ENCODE results near the gene CRACDL.

CRACDL gene

GRCh38 chr2:98935111-98935770, 784 bp downstream of the CRACDL start:
- no peak for TF ChIP-seq TAF1 (IDR thresholded peaks at IDR 0.05; ENCODE audit: low read depth)
- no peak for TF ChIP-seq ZBTB7A (IDR thresholded peaks at IDR 0.05; ENCODE audit: low read depth)
- TF ChIP-seq YY1 (IDR thresholded peaks at IDR 0.05; ENCODE audit: low read depth) = no peak
- TF ChIP-seq NFIC (IDR thresholded peaks at IDR 0.05) = no peak
- no peak for TF ChIP-seq EP300 (IDR thresholded peaks at IDR 0.05; ENCODE audit: borderline replicate concordance)
- TF ChIP-seq REST (IDR thresholded peaks at IDR 0.05; ENCODE audit: low read depth) = no peak
- TF ChIP-seq FOXM1 (IDR thresholded peaks at IDR 0.05; ENCODE audit: borderline replicate concordance, low read depth) = no peak
- no peak for TF ChIP-seq EGR1 (IDR thresholded peaks at IDR 0.05)
- TF ChIP-seq TCF12 (IDR thresholded peaks at IDR 0.05; ENCODE audit: low read depth) = no peak
- TF ChIP-seq USF1 (IDR thresholded peaks at IDR 0.05) = no peak
- no peak for TF ChIP-seq CREB1 (IDR thresholded peaks at IDR 0.05; ENCODE audit: low read depth)
- no peak for TF ChIP-seq CEBPB (IDR thresholded peaks at IDR 0.05)
- TF ChIP-seq MAX (IDR thresholded peaks at IDR 0.05) = no peak
- no peak for TF ChIP-seq RAD21 (IDR thresholded peaks at IDR 0.05; ENCODE audit: low read depth)
- TF ChIP-seq TEAD4 (IDR thresholded peaks at IDR 0.05) = no peak

- TF ChIP-seq CEBPB (IDR thresholded peaks at IDR 0.05) (no peak), YY1 (IDR thresholded peaks at IDR 0.05; ENCODE audit: low read depth) (no peak), CREB1 (IDR thresholded peaks at IDR 0.05; ENCODE audit: low read depth) (no peak), TCF12 (IDR thresholded peaks at IDR 0.05; ENCODE audit: low read depth) (no peak), RAD21 (IDR thresholded peaks at IDR 0.05; ENCODE audit: low read depth) (no peak), REST (IDR thresholded peaks at IDR 0.05; ENCODE audit: low read depth) (no peak), MAX (IDR thresholded peaks at IDR 0.05) (no peak), NFIC (IDR thresholded peaks at IDR 0.05) (no peak)
Observed at GRCh38 chr2:98932778-98933343, 3.2 kb downstream of the CRACDL start.

GRCh38 chr2:98932164-98932563, 3.9 kb downstream of the CRACDL start:
- TF ChIP-seq TAF1 (IDR thresholded peaks at IDR 0.05; ENCODE audit: low read depth) (no peak), TEAD4 (IDR thresholded peaks at IDR 0.05) (no peak), EGR1 (IDR thresholded peaks at IDR 0.05) (no peak), TCF12 (IDR thresholded peaks at IDR 0.05; ENCODE audit: low read depth) (no peak), YY1 (IDR thresholded peaks at IDR 0.05; ENCODE audit: low read depth) (no peak), USF1 (IDR thresholded peaks at IDR 0.05) (no peak), NFIC (IDR thresholded peaks at IDR 0.05) (no peak), RAD21 (IDR thresholded peaks at IDR 0.05; ENCODE audit: low read depth) (no peak), MAX (IDR thresholded peaks at IDR 0.05) (no peak), CEBPB (IDR thresholded peaks at IDR 0.05) (no peak), EP300 (IDR thresholded peaks at IDR 0.05; ENCODE audit: borderline replicate concordance) (no peak), REST (IDR thresholded peaks at IDR 0.05; ENCODE audit: low read depth) (no peak), CREB1 (IDR thresholded peaks at IDR 0.05; ENCODE audit: low read depth) (no peak), ZBTB7A (IDR thresholded peaks at IDR 0.05; ENCODE audit: low read depth) (no peak), FOXM1 (IDR thresholded peaks at IDR 0.05; ENCODE audit: borderline replicate concordance, low read depth) (no peak)

DNA sequence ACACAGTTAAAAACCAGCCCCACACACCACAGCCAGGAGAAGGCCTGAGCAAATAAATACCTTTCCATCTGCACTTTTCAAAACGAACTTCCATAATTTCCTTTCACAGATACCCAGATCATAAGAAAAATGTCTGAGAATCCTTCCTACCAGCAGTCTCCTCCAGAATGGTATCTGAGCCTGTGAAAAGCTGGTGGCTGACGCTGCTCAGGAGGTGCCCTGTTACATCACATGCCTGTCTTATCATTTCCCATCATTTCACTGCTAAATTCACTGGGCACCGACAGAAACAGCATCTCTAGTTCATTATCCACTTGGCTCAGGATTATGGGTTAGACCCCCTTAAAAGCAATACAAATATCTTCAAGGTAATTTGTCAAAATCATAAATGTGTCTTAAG, 4.4 kb downstream of the CRACDL start:
- no peak for TF ChIP-seq RAD21 (IDR thresholded peaks at IDR 0.05; ENCODE audit: low read depth)
- no peak for TF ChIP-seq TCF12 (IDR thresholded peaks at IDR 0.05; ENCODE audit: low read depth)
- no peak for TF ChIP-seq CREB1 (IDR thresholded peaks at IDR 0.05; ENCODE audit: low read depth)
- no peak for TF ChIP-seq MAX (IDR thresholded peaks at IDR 0.05)
- no peak for TF ChIP-seq EP300 (IDR thresholded peaks at IDR 0.05; ENCODE audit: borderline replicate concordance)
- TF ChIP-seq TEAD4 (IDR thresholded peaks at IDR 0.05) = no peak
- TF ChIP-seq CEBPB (IDR thresholded peaks at IDR 0.05) = no peak
- TF ChIP-seq NFIC (IDR thresholded peaks at IDR 0.05) = no peak
- no peak for TF ChIP-seq ZBTB7A (IDR thresholded peaks at IDR 0.05; ENCODE audit: low read depth)
- no peak for TF ChIP-seq YY1 (IDR thresholded peaks at IDR 0.05; ENCODE audit: low read depth)
- no peak for TF ChIP-seq FOXM1 (IDR thresholded peaks at IDR 0.05; ENCODE audit: borderline replicate concordance, low read depth)
- no peak for TF ChIP-seq USF1 (IDR thresholded peaks at IDR 0.05)
- no peak for TF ChIP-seq EGR1 (IDR thresholded peaks at IDR 0.05)
- no peak for TF ChIP-seq REST (IDR thresholded peaks at IDR 0.05; ENCODE audit: low read depth)
- no peak for TF ChIP-seq TAF1 (IDR thresholded peaks at IDR 0.05; ENCODE audit: low read depth)
